ENCODE measurements around the gene KAT2B.
A peak's percentile ranks its signal among the peaks of the same experiment; 100 is the strongest.

Gene KAT2B

GRCh38 chr3:20039765-20040547, at the start of gene KAT2B:
TSS of gene KAT2B (plus strand) at chr3:20040446. CDS start at chr3:20040478, 32 bp downstream.
- DNase-seq (ENCODE audit: low read depth): peak; percentile 63
- peak within 1 kb of the TSS; percentile 85 for H3K4me3 ChIP-seq (ENCODE audit: low read length)
- peak; percentile 56 for TF ChIP-seq CTCF (IDR thresholded peaks at IDR 0.05; ENCODE audit: insufficient read depth, low read depth, low read length, missing control alignments)

GRCh38 chr3:19994796-19995195, 45.5 kb upstream of the KAT2B start:
- no peak overlapping the region for H3K4me3 ChIP-seq (ENCODE audit: low read length)
- peak; percentile 20 for DNase-seq (ENCODE audit: low read depth)
- no peak for TF ChIP-seq CTCF (IDR thresholded peaks at IDR 0.05; ENCODE audit: insufficient read depth, low read depth, low read length, missing control alignments)

GRCh38 chr3:19997502-19997901, 42.7 kb upstream of the KAT2B start:
- TF ChIP-seq CTCF (IDR thresholded peaks at IDR 0.05; ENCODE audit: insufficient read depth, low read depth, low read length, missing control alignments): no peak
- no peak for DNase-seq (ENCODE audit: low read depth)
- H3K4me3 ChIP-seq (ENCODE audit: low read length): no peak overlapping the region

GRCh38 chr3:20001932-20002331, 38.3 kb upstream of the KAT2B start:
- H3K4me3 ChIP-seq (ENCODE audit: low read length): no peak overlapping the region
- no peak for TF ChIP-seq CTCF (IDR thresholded peaks at IDR 0.05; ENCODE audit: insufficient read depth, low read depth, low read length, missing control alignments)
- no peak for DNase-seq (ENCODE audit: low read depth)

GRCh38 chr3:20007960-20008359, 32.3 kb upstream of the KAT2B start:
- TF ChIP-seq CTCF (IDR thresholded peaks at IDR 0.05; ENCODE audit: insufficient read depth, low read depth, low read length, missing control alignments): no peak
- no peak overlapping the region for H3K4me3 ChIP-seq (ENCODE audit: low read length)
- DNase-seq (ENCODE audit: low read depth): no peak

- DNase-seq (ENCODE audit: low read depth): no peak
- H3K4me3 ChIP-seq (ENCODE audit: low read length): no peak overlapping the region
- TF ChIP-seq CTCF (IDR thresholded peaks at IDR 0.05; ENCODE audit: insufficient read depth, low read depth, low read length, missing control alignments): no peak
Measured at GRCh38 chr3:20008646-20009045, 31.6 kb upstream of the KAT2B start.

GRCh38 chr3:20012164-20012563, 28.1 kb upstream of the KAT2B start, which contains the start of gene PP2D1:
TSS of gene PP2D1 (minus strand) at chr3:20012264. CDS start at chr3:20012072, 192 bp downstream.
- TF ChIP-seq CTCF (IDR thresholded peaks at IDR 0.05; ENCODE audit: insufficient read depth, low read depth, low read length, missing control alignments): no peak
- no peak within 1 kb of the TSS for H3K4me3 ChIP-seq (ENCODE audit: low read length)
- DNase-seq (ENCODE audit: low read depth): no peak
